ENCODE data around the gene ATP9A. TPM values are rescaled to one million over a fixed set of nuclear protein-coding genes. Genes with fewer than 3 reads are reported as not detected.
A peak's percentile ranks its signal among the peaks of the same experiment; 100 is the strongest.

ATP9A gene
- polyA plus RNA-seq, 1 donor (not counting 4 experiments of a cell fraction or from before 2014, with no cell fraction given), result 5.8 TPM

DNA sequence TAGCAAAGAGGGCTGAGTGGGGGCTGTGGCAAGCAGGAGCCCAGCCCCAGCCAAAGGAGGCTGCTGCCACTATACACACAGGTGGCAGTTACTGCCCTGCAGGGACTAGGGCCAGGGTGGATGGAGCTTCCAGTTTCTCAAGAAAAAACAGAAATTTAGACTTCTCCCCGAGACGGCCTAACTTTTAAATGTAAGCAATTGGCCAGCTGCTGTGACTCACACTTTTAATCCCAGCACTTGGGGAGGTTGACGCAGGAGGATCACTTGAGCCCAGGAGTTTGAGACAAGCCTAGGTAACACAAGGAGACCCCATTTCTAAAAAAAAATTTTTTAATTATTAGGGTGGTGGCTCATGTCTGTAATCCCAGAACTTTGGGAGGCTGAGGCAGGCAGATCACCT is 127.4 kb downstream of the ATP9A start:
- dilution Hi-C loops (cut with MboI; ENCODE audit: extremely low pct_ligation_motif_present, low sequenced_read_pairs), result no loop called here
- Histone ChIP-seq H3K27me3 (ENCODE audit: control insufficient read depth, extremely low read depth, insufficient read depth, low read length) (no peaks in the 10 kb centered on the region), H2AFZ (ENCODE audit: control insufficient read depth, low read length) (no peak overlapping the region), H3K9me1 (ENCODE audit: control insufficient read depth, extremely low read depth, insufficient read depth, low read length) (no peaks in the 10 kb centered on the region), H3K9ac (ENCODE audit: control insufficient read depth, extremely low read depth, insufficient read depth, low read length) (no peak overlapping the region), H3K4me1 (ENCODE audit: control insufficient read depth, extremely low read depth, insufficient read depth, low read length) (no peaks in the 10 kb centered on the region), H3K4me2 (ENCODE audit: control insufficient read depth, extremely low read depth, insufficient read depth, low read depth, low read length) (no peak overlapping the region), H3K4me3 (ENCODE audit: control insufficient read depth in 2 of 3, extremely low read depth in 1 of 3, insufficient read depth in 2 of 3, low read depth in 1 of 3, low read length in 3 of 3) (no peak overlapping the region), H3K27ac (ENCODE audit: control insufficient read depth, insufficient read depth, low read length) (no peak overlapping the region), H4K20me1 (ENCODE audit: control insufficient read depth, extremely low read depth, insufficient read depth, low read length) (no peaks in the 10 kb centered on the region), H3K36me3 (ENCODE audit: control insufficient read depth in 2 of 2, extremely low read depth in 1 of 2, insufficient read depth in 2 of 2, low read length in 2 of 2) (no peaks in the 10 kb centered on the region), H3K79me2 (ENCODE audit: control insufficient read depth, insufficient read depth, low read length) (no peaks in the 10 kb centered on the region), H3K9me3 (ENCODE audit: control insufficient read depth, low read depth, low read length) (no peaks in the 10 kb centered on the region)
- DNase-seq (ENCODE audit: low read depth, low spot score) (no peak), FAIRE-seq (no peak)
- no peak for TF ChIP-seq EZH2 (IDR thresholded peaks at IDR 0.05; ENCODE audit: low read length)
- TF ChIP-seq, protein P1, sequence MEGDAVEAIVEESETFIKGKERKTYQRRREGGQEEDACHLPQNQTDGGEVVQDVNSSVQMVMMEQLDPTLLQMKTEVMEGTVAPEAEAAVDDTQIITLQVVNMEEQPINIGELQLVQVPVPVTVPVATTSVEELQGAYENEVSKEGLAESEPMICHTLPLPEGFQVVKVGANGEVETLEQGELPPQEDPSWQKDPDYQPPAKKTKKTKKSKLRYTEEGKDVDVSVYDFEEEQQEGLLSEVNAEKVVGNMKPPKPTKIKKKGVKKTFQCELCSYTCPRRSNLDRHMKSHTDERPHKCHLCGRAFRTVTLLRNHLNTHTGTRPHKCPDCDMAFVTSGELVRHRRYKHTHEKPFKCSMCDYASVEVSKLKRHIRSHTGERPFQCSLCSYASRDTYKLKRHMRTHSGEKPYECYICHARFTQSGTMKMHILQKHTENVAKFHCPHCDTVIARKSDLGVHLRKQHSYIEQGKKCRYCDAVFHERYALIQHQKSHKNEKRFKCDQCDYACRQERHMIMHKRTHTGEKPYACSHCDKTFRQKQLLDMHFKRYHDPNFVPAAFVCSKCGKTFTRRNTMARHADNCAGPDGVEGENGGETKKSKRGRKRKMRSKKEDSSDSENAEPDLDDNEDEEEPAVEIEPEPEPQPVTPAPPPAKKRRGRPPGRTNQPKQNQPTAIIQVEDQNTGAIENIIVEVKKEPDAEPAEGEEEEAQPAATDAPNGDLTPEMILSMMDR (optimal IDR thresholded peaks at IDR 0.05 in 1 of 3, IDR thresholded peaks at IDR 0.05 in 1 of 3, conservative IDR thresholded peaks at IDR 0.05 in 1 of 3; ENCODE audit: extremely low read depth in 1 of 3, insufficient read depth in 2 of 3, low read length in 3 of 3), result no peak

DNA sequence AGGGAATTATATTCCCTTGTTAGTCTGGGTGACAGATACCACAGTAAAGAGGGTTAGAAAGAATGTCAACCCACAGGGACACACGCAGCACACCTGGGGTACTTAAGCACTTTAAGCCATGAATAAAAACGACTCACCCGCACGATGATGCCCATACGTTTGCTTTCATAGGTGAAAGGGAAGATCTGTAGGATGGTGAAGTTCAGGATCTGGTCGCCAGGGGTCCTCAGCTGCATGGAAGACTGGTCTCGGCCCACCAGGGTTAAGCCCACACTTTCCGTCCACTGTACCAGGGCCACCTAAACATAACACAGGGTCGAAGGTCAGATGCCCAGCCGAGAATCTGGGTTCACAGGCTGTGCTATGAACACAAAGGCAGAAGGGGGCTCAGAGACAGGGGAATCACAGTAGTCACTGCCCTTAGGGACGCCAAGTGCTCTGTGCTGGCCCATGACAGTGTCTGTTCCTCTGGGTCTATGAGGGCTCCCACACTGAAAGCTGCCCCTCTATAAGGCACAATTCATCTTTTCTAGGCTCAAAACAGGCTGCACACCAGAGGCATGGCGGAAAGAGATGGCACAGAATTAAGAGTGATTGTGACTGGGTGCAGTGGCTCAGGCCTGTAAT is 128.9 kb downstream of the ATP9A start:
- Histone ChIP-seq H3K27ac (ENCODE audit: control insufficient read depth, insufficient read depth, low read length) (no peak overlapping the region), H2AFZ (ENCODE audit: control insufficient read depth, low read length) (no peak overlapping the region), H4K20me1 (ENCODE audit: control insufficient read depth, extremely low read depth, insufficient read depth, low read length) (no peaks in the 10 kb centered on the region), H3K4me3 (ENCODE audit: control insufficient read depth in 2 of 3, extremely low read depth in 1 of 3, insufficient read depth in 2 of 3, low read depth in 1 of 3, low read length in 3 of 3) (no peak overlapping the region), H3K9me1 (ENCODE audit: control insufficient read depth, extremely low read depth, insufficient read depth, low read length) (no peaks in the 10 kb centered on the region), H3K9me3 (ENCODE audit: control insufficient read depth, low read depth, low read length) (no peaks in the 10 kb centered on the region), H3K36me3 (ENCODE audit: control insufficient read depth in 2 of 2, extremely low read depth in 1 of 2, insufficient read depth in 2 of 2, low read length in 2 of 2) (no peaks in the 10 kb centered on the region), H3K27me3 (ENCODE audit: control insufficient read depth, extremely low read depth, insufficient read depth, low read length) (no peaks in the 10 kb centered on the region), H3K9ac (ENCODE audit: control insufficient read depth, extremely low read depth, insufficient read depth, low read length) (no peak overlapping the region), H3K4me1 (ENCODE audit: control insufficient read depth, extremely low read depth, insufficient read depth, low read length) (no peaks in the 10 kb centered on the region), H3K4me2 (ENCODE audit: control insufficient read depth, extremely low read depth, insufficient read depth, low read depth, low read length) (no peak overlapping the region), H3K79me2 (ENCODE audit: control insufficient read depth, insufficient read depth, low read length) (no peaks in the 10 kb centered on the region)
- peak; percentile 86 for FAIRE-seq
- peak; percentile 19 for DNase-seq (ENCODE audit: low read depth, low spot score)
- dilution Hi-C loops (cut with MboI; ENCODE audit: extremely low pct_ligation_motif_present, low sequenced_read_pairs), result no loop called here
- TF ChIP-seq, protein P1 (optimal IDR thresholded peaks at IDR 0.05 in 1 of 3, IDR thresholded peaks at IDR 0.05 in 1 of 3, conservative IDR thresholded peaks at IDR 0.05 in 1 of 3; ENCODE audit: extremely low read depth in 1 of 3, insufficient read depth in 2 of 3, low read length in 3 of 3), result peak; percentile 89 to 95 (median 92)
- TF ChIP-seq EZH2 (IDR thresholded peaks at IDR 0.05; ENCODE audit: low read length), result no peak
